HCT116 (cell line): Measurements from ENCODE around the gene TBKBP1. TPM values are rescaled to one million over a fixed set of nuclear protein-coding genes. Genes with fewer than 3 reads are reported as not detected.

Experiments
- ATAC-seq: fragments of 200-7000 bp; cut with Tn5 transposase; 2 replicates; pipeline ENCODE4 v1.9.1; 2020; ENCODE audit warnings: mild to moderate bottlenecking, moderate library complexity
- BruUV-seq: library from RNA; stranded (reverse); fragments of 400-500 nt; replicated peaks from 2 replicates; lab custom pipeline; 2021; lab: Mats Ljungman, UMichigan
- CTCF ChIA-PET: fragments of 300-600 bp; sonication (Branson Sonifier 250); formaldehyde crosslinking; loops from one replicate; lab custom pipeline; 2021; ENCODE audit warnings: antibody characterized with exemption; lab: Charles Lee
- POLR2A ChIA-PET: fragments of 300-600, 350-600 bp; sonication (Branson Sonifier 250); formaldehyde crosslinking; loops from one replicate; lab custom pipeline; 2021; ENCODE audit warnings: antibody characterized with exemption; lab: Charles Lee
- RAD21 ChIA-PET, 2 experiments: fragments of 300-600 bp; sonication (Branson Sonifier 250); formaldehyde crosslinking; loops; one replicate each; lab custom pipeline; 2023; ENCODE audit warnings: low total read pairs in 2 of 2; ENCODE audit not compliant: uncharacterized antibody in 2 of 2, unreplicated experiment in 2 of 2, low non-redundant PET in 1 of 2; lab: Charles Lee
- DNase-seq: peaks from one replicate; pipeline ENCODE4 v3.0.0-alpha.2; 2010; ENCODE audit warnings: low read depth, low spot score
- H2AFZ ChIP-seq: fragments of 200-600 bp; shearing (Covaris generic), sonication (generic); 2 replicates; pipeline ENCODE4 v1.6.1; 2017; ENCODE audit warnings: low read depth, mixed run types, mixed read lengths, antibody characterized with exemption, low read length; ENCODE audit not compliant: poor library complexity, severe bottlenecking
- H3K27ac ChIP-seq: 2 replicates; pipeline ENCODE4 v1.5.1; 2012; ENCODE audit warnings: low read depth, low read length
- H3K27me3 ChIP-seq: fragments of 200-600 bp; sonication (generic); 2 replicates; pipeline ENCODE4 v1.6.1; 2016; ENCODE audit warnings: mixed run types, low read length, mixed read lengths; ENCODE audit not compliant: insufficient read depth
- H3K36me3 ChIP-seq, 2 experiments: fragments of 200-500 bp in 1 of 2; fragments of 200-600 bp in 1 of 2; sonication (Bioruptor generic) in 1 of 2; sonication (generic) in 1 of 2; 2 replicates each; pipeline versions ENCODE4 v1.5.1 to v1.6.1; 2014 to 2016; ENCODE audit warnings: low read length in 2 of 2, inconsistent platforms in 1 of 2, mixed read lengths in 1 of 2, mixed run types in 1 of 2; ENCODE audit not compliant: insufficient read depth in 2 of 2, control insufficient read depth in 1 of 2
- H3K4me1 ChIP-seq, 2 experiments: fragments of 200-600 bp in 1 of 2; sonication (generic) in 1 of 2; 2 replicates each; pipeline versions ENCODE4 v1.5.1 to v1.6.1; 2012 to 2017; ENCODE audit warnings: low read length in 2 of 2, inconsistent platforms in 1 of 2, mild to moderate bottlenecking in 1 of 2, mixed read lengths in 1 of 2, mixed run types in 1 of 2, moderate library complexity in 1 of 2; ENCODE audit not compliant: insufficient read depth in 2 of 2, control insufficient read depth in 1 of 2
- H3K4me2 ChIP-seq: fragments of 200-600 bp; sonication (generic); 2 replicates; pipeline ENCODE4 v1.6.1; 2017; ENCODE audit warnings: mixed run types, low read length, mixed read lengths
- H3K4me3 ChIP-seq, 2 experiments: fragments of 200-600 bp in 1 of 2; sonication (generic) in 1 of 2; replicated peaks in 1 of 2; 2 replicates each; pipeline ENCODE4 v1.5.1; 2011 to 2016; ENCODE audit warnings: low read length in 2 of 2, control low read depth in 1 of 2, low read depth in 1 of 2, mild to moderate bottlenecking in 1 of 2, mixed read lengths in 1 of 2, mixed run types in 1 of 2
- H3K79me2 ChIP-seq: fragments of 200-600 bp; sonication (generic); 2 replicates; pipeline ENCODE4 v1.6.1; 2017; ENCODE audit warnings: mild to moderate bottlenecking, mixed run types, low read length, moderate library complexity, mixed read lengths; ENCODE audit not compliant: insufficient read depth
- H3K9ac ChIP-seq: fragments of 200-600 bp; sonication (generic); 2 replicates; pipeline ENCODE4 v1.6.1; 2016; ENCODE audit warnings: low read length, mixed read lengths
- H3K9me2 ChIP-seq: fragments of 200-600 bp; sonication (generic), shearing (Covaris generic); 2 replicates; pipeline ENCODE4 v1.6.1; 2017; ENCODE audit warnings: mixed run types, mild to moderate bottlenecking, moderate library complexity; ENCODE audit not compliant: insufficient read depth
- H3K9me3 ChIP-seq, 2 experiments: fragments of 200-500 bp in 1 of 2; fragments of 200-600 bp in 1 of 2; sonication (Bioruptor generic) in 1 of 2; sonication (generic) in 1 of 2; 2 replicates each; pipeline ENCODE4 v1.6.1; 2014 to 2017; ENCODE audit warnings: low read length in 2 of 2, mixed read lengths in 2 of 2, inconsistent platforms in 1 of 2, low read depth in 1 of 2, mild to moderate bottlenecking in 1 of 2, mixed run types in 1 of 2, moderate library complexity in 1 of 2; ENCODE audit not compliant: control insufficient read depth in 1 of 2, insufficient read depth in 1 of 2
- H4K20me1 ChIP-seq: fragments of 200-600 bp; sonication (generic), shearing (Covaris generic); 2 replicates; pipeline ENCODE4 v1.6.1; 2017; ENCODE audit warnings: mixed run types, mild to moderate bottlenecking, moderate library complexity; ENCODE audit not compliant: insufficient read depth
- ATF3 ChIP-seq: IDR thresholded peaks from 2 replicates; pipeline ENCODE4 v1.6.1; 2012
- CBX3 ChIP-seq: IDR thresholded peaks from 2 replicates; pipeline ENCODE4 v1.6.1; 2012; ENCODE audit warnings: low read depth
- ELF1 ChIP-seq: IDR thresholded peaks from 2 replicates; pipeline ENCODE4 v1.6.1; 2012; ENCODE audit warnings: low read depth, borderline replicate concordance
- EZH2phosphoT487 ChIP-seq: fragments of 200-600 bp; IDR thresholded peaks from 2 replicates; pipeline ENCODE4 v1.6.1; 2018; ENCODE audit warnings: antibody characterized with exemption, borderline replicate concordance
- POLR2AphosphoS5 ChIP-seq: IDR thresholded peaks from 2 replicates; pipeline ENCODE4 v1.6.1; 2011; ENCODE audit warnings: mild to moderate bottlenecking, low read depth, low read length, moderate library complexity
- RAD21 ChIP-seq: IDR thresholded peaks from 2 replicates; pipeline ENCODE4 v1.6.1; 2012; ENCODE audit warnings: low read depth, mild to moderate bottlenecking
- SP1 ChIP-seq: IDR thresholded peaks from 2 replicates; pipeline ENCODE4 v1.6.1; 2012; ENCODE audit warnings: low read depth
- SRF ChIP-seq: IDR thresholded peaks from 2 replicates; pipeline ENCODE4 v1.6.1; 2012; ENCODE audit warnings: low read depth
- YY1 ChIP-seq: IDR thresholded peaks from 2 replicates; pipeline ENCODE4 v1.6.1; 2011; ENCODE audit warnings: low read length, low read depth, moderate library complexity, mild to moderate bottlenecking; ENCODE audit not compliant: insufficient replicate concordance; ENCODE audit errors: extremely low read depth
- intact Hi-C: fragments of 100-400 bp; cut with micrococcal nuclease; formaldehyde crosslinking; loops from 2 replicates; pipeline ENCODE4 v1.10.0; 2022
- total RNA-seq: library from RNA; stranded (reverse); gene quantifications from one replicate; pipeline ENCODE4 v1.2.1, GENCODE V29; 2021; ENCODE audit not compliant: unreplicated experiment
- TF ChIP-seq, protein P1 (sequence below), 3 experiments: fragments of 200-600 bp in 1 of 3; sonication (generic) in 1 of 3; IDR thresholded peaks in 2 of 3; conservative IDR thresholded peaks in 1 of 3; 2 replicates each; pipeline ENCODE4 v1.5.1; 2012 to 2017; ENCODE audit warnings: low read depth in 2 of 3, low read length in 2 of 3, antibody characterized with exemption in 1 of 3, borderline replicate concordance in 1 of 3, control low read depth in 1 of 3, mild to moderate bottlenecking in 1 of 3, mixed read lengths in 1 of 3, mixed run types in 1 of 3, moderate library complexity in 1 of 3; ENCODE audit not compliant: insufficient read depth in 1 of 3
- TF ChIP-seq, protein P2 (sequence below): IDR thresholded peaks from 2 replicates; pipeline ENCODE4 v1.6.1; 2012

TBKBP1 gene
- total RNA-seq, 1 experiment from 2014 or later = 12.4 TPM

DNA sequence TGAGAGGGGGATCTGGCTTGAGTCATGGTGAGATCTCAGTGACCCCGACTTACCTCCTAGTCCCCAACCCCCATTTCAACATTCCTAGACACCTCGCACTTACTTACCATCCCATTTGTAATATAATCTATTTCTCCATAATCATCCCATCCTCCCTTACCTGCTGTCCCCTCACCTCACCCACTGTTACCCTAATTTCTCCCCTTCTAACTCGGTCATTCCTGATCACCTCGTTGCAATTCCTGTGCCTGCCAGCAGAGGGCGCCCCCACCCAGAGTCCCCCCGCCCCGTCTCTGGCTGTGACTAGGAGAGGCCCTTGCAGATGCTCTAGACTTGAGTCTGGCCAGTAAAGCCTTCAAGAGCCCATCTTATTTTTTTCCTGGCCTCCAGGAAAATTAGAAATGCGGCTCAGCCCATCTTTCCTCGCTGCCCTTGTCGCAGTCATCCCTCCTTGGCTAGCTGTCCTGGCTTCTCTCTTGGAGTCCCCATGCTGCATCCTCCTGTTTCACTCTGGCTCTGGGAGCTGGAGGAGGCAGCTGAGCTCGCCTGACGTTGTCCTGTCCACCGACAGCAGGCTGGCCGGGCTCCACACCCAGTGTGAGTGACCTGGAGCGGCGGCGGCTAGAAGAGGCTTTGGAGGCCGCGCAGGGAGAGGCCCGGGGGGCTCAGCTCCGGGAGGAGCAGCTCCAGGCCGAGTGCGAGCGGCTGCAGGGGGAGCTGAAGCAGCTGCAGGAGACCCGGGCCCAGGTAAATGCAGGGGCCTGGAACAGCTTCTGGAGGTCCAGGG, 5.0 kb downstream of the TBKBP1 start:
- Histone ChIP-seq H4K20me1 (no peaks in the 10 kb centered on the region), H2AFZ (no peak overlapping the region), H3K27me3 (no peaks in the 10 kb centered on the region), H3K79me2 (no peaks in the 10 kb centered on the region), H3K9ac (no peak overlapping the region), H3K4me2 (no peak overlapping the region), H3K4me3 (no peak overlapping the region), H3K36me3 (no peaks in the 10 kb centered on the region), H3K9me3 (no peaks in the 10 kb centered on the region), H3K4me1 (peaks cover 5 to 11% of the 10 kb centered on the region in 2 experiments; a peak in 2 of 4 replicates), H3K27ac (no peak overlapping the region), H3K9me2 (no peaks in the 10 kb centered on the region)
- intact Hi-C loops = loop anchor here (1.0 kb wide), 1 partner anchor 103 kb away; no protein-coding TSS in a partner anchor
- peak; percentile 68 for ATAC-seq
- ChIA-PET RAD21 (interaction anchor here in 1 of 2 experiments (0.6 kb wide), 1 partner anchor 50 kb away, joined by 3 read pairs; no protein-coding TSS in a partner anchor), POLR2A (no interaction called here), CTCF (interaction anchor here (0.9 to 1.4 kb wide), 7 partner anchors 9 to 111 kb away, joined by 3 to 12 read pairs (median 3); no protein-coding TSS in a partner anchor)
- no peak for DNase-seq
- no TSS peak for BruUV-seq
- TF ChIP-seq EZH2phosphoT487 (no peak), SP1 (no peak), POLR2AphosphoS5 (no peak), YY1 (no peak), CBX3 (no peak), RAD21 (peak; percentile 72), SRF (no peak), ELF1 (no peak), ATF3 (no peak)
- TF ChIP-seq, protein P1, sequence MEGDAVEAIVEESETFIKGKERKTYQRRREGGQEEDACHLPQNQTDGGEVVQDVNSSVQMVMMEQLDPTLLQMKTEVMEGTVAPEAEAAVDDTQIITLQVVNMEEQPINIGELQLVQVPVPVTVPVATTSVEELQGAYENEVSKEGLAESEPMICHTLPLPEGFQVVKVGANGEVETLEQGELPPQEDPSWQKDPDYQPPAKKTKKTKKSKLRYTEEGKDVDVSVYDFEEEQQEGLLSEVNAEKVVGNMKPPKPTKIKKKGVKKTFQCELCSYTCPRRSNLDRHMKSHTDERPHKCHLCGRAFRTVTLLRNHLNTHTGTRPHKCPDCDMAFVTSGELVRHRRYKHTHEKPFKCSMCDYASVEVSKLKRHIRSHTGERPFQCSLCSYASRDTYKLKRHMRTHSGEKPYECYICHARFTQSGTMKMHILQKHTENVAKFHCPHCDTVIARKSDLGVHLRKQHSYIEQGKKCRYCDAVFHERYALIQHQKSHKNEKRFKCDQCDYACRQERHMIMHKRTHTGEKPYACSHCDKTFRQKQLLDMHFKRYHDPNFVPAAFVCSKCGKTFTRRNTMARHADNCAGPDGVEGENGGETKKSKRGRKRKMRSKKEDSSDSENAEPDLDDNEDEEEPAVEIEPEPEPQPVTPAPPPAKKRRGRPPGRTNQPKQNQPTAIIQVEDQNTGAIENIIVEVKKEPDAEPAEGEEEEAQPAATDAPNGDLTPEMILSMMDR (IDR thresholded peaks at IDR 0.05 in 2 of 3, conservative IDR thresholded peaks at IDR 0.05 in 1 of 3; ENCODE audit: borderline replicate concordance in 1 of 3, insufficient read depth in 1 of 3, low read depth in 2 of 3, low read length in 2 of 3) = peak in 2 of 3 experiments; percentile 98 to 100; a peak in 5 of 6 replicates
- TF ChIP-seq, protein P2, sequence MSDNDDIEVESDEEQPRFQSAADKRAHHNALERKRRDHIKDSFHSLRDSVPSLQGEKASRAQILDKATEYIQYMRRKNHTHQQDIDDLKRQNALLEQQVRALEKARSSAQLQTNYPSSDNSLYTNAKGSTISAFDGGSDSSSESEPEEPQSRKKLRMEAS = no peak
